ENCODE measurements around the gene SFI1. TPM values are rescaled to one million over a fixed set of nuclear protein-coding genes. Genes with fewer than 3 reads are reported as not detected.
A peak's percentile ranks its signal among the peaks of the same experiment; 100 is the strongest.
"Not testable (repeated sequence)": the region's sequence is repeated elsewhere in the genome, so short reads cannot be mapped to it uniquely, and the experiment has no call there.

The SFI1 gene
- total RNA-seq, 4 donors from 2014 or later = 10.2 to 44.1 (median 33.3) TPM

DNA sequence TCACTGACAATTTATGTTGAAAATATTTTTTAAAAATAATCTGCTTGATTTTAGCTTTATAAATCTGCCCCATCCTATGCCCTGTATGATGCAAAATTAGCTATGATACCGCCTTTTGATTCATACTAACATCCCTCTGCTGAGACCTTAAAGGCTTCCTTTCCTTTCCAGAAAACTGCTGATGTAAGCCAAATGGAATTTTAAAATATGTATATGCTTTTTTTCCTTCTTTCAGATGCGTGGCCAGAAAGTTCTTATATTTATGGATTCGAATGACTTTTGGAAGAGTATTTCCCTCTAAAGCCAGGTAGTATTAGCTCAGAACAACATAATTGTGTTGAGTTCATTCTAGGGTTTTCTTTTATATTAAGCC is 34.5 kb downstream of the SFI1 start:
- H3K27ac ChIP-seq = peak overlapping the region in 1 of 2 donors; percentile 3
- intact Hi-C loops (cut with DNase I; ENCODE audit: low total_unique reads) = no loop called here
- H3K4me1 ChIP-seq = no peaks in the 10 kb centered on the region
- no peaks in the 10 kb centered on the region for H3K36me3 ChIP-seq
- H3K9me3 ChIP-seq = no peaks in the 10 kb centered on the region
- no peaks in the 10 kb centered on the region for H3K27me3 ChIP-seq
- no peak for DNase-seq
- H3K4me3 ChIP-seq = no peak overlapping the region
- TF ChIP-seq, protein P1, sequence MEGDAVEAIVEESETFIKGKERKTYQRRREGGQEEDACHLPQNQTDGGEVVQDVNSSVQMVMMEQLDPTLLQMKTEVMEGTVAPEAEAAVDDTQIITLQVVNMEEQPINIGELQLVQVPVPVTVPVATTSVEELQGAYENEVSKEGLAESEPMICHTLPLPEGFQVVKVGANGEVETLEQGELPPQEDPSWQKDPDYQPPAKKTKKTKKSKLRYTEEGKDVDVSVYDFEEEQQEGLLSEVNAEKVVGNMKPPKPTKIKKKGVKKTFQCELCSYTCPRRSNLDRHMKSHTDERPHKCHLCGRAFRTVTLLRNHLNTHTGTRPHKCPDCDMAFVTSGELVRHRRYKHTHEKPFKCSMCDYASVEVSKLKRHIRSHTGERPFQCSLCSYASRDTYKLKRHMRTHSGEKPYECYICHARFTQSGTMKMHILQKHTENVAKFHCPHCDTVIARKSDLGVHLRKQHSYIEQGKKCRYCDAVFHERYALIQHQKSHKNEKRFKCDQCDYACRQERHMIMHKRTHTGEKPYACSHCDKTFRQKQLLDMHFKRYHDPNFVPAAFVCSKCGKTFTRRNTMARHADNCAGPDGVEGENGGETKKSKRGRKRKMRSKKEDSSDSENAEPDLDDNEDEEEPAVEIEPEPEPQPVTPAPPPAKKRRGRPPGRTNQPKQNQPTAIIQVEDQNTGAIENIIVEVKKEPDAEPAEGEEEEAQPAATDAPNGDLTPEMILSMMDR (IDR thresholded peaks at IDR 0.05) = no peak
- TF ChIP-seq POLR2A (IDR thresholded peaks at IDR 0.05) = no peak

DNA sequence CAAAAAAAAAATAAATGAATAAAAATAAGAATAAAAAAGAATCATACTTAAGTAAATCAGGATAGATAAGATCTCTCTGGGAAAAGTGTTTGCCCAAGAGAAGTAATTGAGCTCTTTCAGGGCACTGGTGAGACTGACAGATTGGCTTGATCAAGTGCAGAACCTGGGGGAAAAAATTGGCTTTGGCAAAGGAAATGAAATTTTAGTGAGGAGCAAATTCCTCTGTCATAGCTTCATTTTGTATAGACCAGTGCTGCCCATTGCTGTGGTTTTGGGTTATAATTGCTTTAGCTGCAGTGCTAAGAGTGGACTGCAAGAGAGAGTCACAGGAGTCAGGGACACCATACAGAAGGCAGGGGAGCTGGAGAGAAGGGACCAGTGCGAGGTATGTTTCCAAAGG is 35.7 kb downstream of the SFI1 start:
- intact Hi-C loops (cut with DNase I; ENCODE audit: low total_unique reads) = no loop called here
- Histone ChIP-seq H3K27ac (no peak overlapping the region), H3K9me3 (no peaks in the 10 kb centered on the region), H3K36me3 (no peaks in the 10 kb centered on the region), H3K4me3 (no peak overlapping the region), H3K4me1 (no peaks in the 10 kb centered on the region), H3K27me3 (no peaks in the 10 kb centered on the region)
- TF ChIP-seq, protein P1 (IDR thresholded peaks at IDR 0.05) = no peak
- TF ChIP-seq POLR2A (IDR thresholded peaks at IDR 0.05) = no peak
- no peak for DNase-seq

DNA sequence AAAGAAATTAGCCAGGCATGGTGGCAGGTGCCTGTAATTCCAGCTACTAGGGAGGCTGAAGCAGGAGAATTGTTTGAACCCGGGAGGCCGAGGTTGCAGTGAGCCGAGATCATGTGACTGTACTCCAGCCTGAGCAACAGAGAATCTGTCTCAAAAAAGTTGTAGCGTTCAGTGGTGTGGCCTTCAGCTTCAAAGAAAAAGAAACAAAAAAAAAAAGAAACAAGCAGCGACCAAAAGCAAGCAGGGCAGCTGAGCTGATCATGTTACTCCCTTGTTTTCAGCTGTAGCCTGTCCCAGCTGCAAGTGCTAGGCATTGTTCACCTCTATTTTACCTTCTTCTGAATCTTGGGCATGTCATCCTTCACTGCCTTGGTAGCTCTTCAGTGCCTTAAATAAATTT is 37.0 kb downstream of the SFI1 start:
- no peak for DNase-seq
- Histone ChIP-seq H3K9me3 (no peaks in the 10 kb centered on the region), H3K27ac (no peak overlapping the region), H3K27me3 (no peaks in the 10 kb centered on the region), H3K4me1 (no peaks in the 10 kb centered on the region), H3K4me3 (no peak overlapping the region), H3K36me3 (no peaks in the 10 kb centered on the region)
- intact Hi-C loops (cut with DNase I; ENCODE audit: low total_unique reads) = no loop called here
- TF ChIP-seq, protein P1 (IDR thresholded peaks at IDR 0.05) = no peak

DNA sequence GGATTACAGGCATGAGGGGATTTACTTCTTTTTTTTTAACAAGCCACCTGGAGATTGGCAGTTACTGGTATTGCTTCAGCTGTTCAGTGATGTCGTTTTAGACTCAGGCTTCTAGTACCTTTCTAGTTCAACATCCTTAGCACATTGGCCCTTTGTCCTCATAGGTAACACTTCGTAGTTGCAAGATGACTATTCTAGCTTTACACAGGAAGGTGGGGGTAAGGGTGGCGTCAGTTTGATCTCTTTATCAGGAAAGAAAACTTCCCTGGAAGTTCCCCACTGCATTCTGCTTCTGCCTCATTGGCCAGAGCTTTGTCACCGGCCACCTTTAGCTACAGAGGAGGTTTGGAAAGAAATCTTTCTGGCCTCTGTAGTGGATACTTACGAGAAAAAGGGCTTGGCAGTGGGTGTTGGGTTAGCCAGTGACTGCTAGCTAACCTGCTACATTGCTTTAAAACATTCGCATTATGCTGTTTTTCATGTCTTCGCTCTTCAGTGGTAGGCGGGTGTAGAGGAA is 40.7 kb downstream of the SFI1 start:
- Histone ChIP-seq H3K4me1 (no peaks in the 10 kb centered on the region), H3K27me3 (no peaks in the 10 kb centered on the region), H3K9me3 (no peaks in the 10 kb centered on the region), H3K36me3 (no peaks in the 10 kb centered on the region), H3K4me3 (no peak overlapping the region), H3K27ac (no peak overlapping the region)
- no peak for DNase-seq
- TF ChIP-seq, protein P1 (IDR thresholded peaks at IDR 0.05) = no peak
- no peak for TF ChIP-seq POLR2A (IDR thresholded peaks at IDR 0.05)
- intact Hi-C loops (cut with DNase I; ENCODE audit: low total_unique reads) = no loop called here

DNA sequence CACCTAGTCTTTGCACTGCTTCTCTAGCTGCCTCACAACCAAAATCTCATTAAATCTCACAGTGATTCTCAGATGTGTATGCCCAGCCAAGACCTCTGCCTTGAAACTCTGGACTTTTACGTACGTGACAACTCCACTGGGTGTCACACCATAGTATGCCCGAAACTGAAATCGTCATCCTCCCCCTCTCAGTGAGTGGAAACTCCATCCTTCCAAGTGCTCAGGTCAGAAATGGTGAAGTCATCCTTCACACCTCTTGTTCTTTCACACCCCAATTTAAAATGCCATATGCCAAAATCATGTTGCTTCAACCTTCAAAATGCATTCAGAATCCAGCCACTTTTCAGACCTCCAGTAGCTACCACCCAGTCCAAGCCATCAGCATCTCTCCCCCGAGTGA is 42.5 kb downstream of the SFI1 start:
- H3K27me3 ChIP-seq = no peaks in the 10 kb centered on the region
- H3K4me1 ChIP-seq = no peaks in the 10 kb centered on the region
- no peak for TF ChIP-seq POLR2A (IDR thresholded peaks at IDR 0.05)
- TF ChIP-seq, protein P1 (IDR thresholded peaks at IDR 0.05) = no peak
- H3K4me3 ChIP-seq = no peak overlapping the region
- no peak for DNase-seq
- H3K9me3 ChIP-seq = no peaks in the 10 kb centered on the region
- H3K36me3 ChIP-seq = no peaks in the 10 kb centered on the region
- no peak overlapping the region for H3K27ac ChIP-seq
- intact Hi-C loops (cut with DNase I; ENCODE audit: low total_unique reads) = no loop called here

DNA sequence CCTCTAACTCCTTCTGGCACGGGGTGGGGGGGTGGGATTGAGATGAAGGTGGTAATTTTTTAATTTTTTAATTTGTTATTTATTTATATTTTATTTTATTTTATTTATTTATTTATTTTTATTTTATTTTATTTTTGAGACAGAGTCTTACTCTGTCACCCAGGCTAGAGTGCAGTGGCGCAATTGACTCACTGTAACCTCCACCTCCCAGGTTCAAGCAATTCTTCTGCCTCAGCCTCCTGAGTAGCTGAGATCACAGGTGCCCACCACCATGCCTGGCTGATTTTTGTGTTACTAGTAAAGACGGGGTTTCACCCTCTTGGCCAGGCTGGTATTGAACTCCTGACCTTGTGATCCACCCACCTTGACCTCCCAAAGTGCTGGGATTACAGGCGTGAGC is 43.8 kb downstream of the SFI1 start:
- intact Hi-C loops (cut with DNase I; ENCODE audit: low total_unique reads); H3K4me1 ChIP-seq; H3K27me3 ChIP-seq; DNase-seq; H3K36me3 ChIP-seq; H3K4me3 ChIP-seq; H3K9me3 ChIP-seq; H3K27ac ChIP-seq: not testable (repeated sequence)
